Heart left ventricle (tissue), 13 donors: ENCODE results near the gene SNHG17.

Experiments
- POLR2A ChIP-seq, 2 donors: fragments of 450-650 bp; IDR thresholded peaks; one replicate each; pipeline ENCODE4 v1.6.1; 2017; ENCODE audit warnings: antibody characterized with exemption in 2 of 2, mild to moderate bottlenecking in 2 of 2, moderate library complexity in 2 of 2
- TF ChIP-seq, protein P1 (sequence below), 12 donors: fragments of 200-600 bp; sonication (generic) in 4 of 12; IDR thresholded peaks; one replicate each; pipeline versions ENCODE4 v1.5.0 to v1.8.0; 2018 to 2022; ENCODE audit warnings: antibody characterized with exemption in 12 of 12, mild to moderate bottlenecking in 5 of 12
- donor health status: ischemic (EF 13 %, LVEDD 7.1; RV severe dilation, severe dysfunction).
- donor health status: DM: no; HTN: yes; CAD: no.
- donor health status: DM: no; HTN: no; CAD: no.
- donor health status: ischemic (EF 25% LVEDD 6.9; RV normal size, moderate dysfunction).
- donor health status: ischemic (EF 25% LVEDD 5.7; RV mildly dilated, moderate dysfunction).
- donor health status: ischemic (EF 35%, LVEDD 5.7; RV mildly dilated, moderate dysfunction).
- donor health status: nonischemic (EF 11% LVEDD 7.7; RV severe dilation, severe dysfunction).
- donor health status: DM: yes; HTN: yes; CAD: no.
- donor health status: PGD.
- donor health status: ischemic (EF 29% LVEDD 5.4; RV normal size, mild dysfunction).
- donor health status: nonischemic (EF 23%, LVEDD 6.1; RV moderate dilation, normal function).

DNA sequence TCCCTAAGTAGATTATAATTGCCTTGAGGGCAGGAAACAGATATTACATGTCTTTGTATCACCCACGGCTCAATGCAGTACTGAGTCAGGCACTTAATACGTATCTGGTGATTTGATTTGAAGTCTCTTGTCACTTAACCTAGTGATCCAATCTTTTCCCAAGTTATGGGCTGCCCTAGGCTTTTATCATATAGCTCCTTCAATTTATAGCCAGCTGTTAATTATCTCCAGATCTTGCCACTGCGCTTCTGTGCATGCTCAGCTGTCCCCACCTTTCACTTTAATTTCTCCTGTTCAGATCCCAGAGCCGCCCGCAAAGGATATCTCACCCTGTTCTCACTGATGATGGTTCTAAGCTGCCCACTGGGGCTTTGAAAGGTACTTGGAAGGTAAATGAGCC lies 41.9 kb downstream of the SNHG17 start:
- TF ChIP-seq, protein P1, sequence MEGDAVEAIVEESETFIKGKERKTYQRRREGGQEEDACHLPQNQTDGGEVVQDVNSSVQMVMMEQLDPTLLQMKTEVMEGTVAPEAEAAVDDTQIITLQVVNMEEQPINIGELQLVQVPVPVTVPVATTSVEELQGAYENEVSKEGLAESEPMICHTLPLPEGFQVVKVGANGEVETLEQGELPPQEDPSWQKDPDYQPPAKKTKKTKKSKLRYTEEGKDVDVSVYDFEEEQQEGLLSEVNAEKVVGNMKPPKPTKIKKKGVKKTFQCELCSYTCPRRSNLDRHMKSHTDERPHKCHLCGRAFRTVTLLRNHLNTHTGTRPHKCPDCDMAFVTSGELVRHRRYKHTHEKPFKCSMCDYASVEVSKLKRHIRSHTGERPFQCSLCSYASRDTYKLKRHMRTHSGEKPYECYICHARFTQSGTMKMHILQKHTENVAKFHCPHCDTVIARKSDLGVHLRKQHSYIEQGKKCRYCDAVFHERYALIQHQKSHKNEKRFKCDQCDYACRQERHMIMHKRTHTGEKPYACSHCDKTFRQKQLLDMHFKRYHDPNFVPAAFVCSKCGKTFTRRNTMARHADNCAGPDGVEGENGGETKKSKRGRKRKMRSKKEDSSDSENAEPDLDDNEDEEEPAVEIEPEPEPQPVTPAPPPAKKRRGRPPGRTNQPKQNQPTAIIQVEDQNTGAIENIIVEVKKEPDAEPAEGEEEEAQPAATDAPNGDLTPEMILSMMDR (IDR thresholded peaks at IDR 0.05), result no peak
- TF ChIP-seq POLR2A (IDR thresholded peaks at IDR 0.05), result no peak
